Measurements from ENCODE around the gene ARHGDIA.

ARHGDIA gene

GRCh38 chr17:81833160-81833920 is 37.8 kb downstream of the ARHGDIA start, which contains the start of gene MCRIP1:
Gene MCRIP1 (minus strand): TSS chr17:81833291. CDS start chr17:81824506, 8,785 bp downstream.
- TF ChIP-seq FOXP2 (optimal IDR thresholded peaks at IDR 0.05; ENCODE audit: borderline replicate concordance, extremely low read depth, extremely low read length, insufficient read depth) (peak; percentile 93), REST (IDR thresholded peaks at IDR 0.05; ENCODE audit: insufficient read depth in 1 of 2, low read depth in 2 of 2, low read length in 2 of 2) (no peak), TAF1 (IDR thresholded peaks at IDR 0.05; ENCODE audit: borderline replicate concordance, insufficient read depth, low read length) (peak; percentile 71; the same call in 1 of the 2 replicates), SIN3A (IDR thresholded peaks at IDR 0.05; ENCODE audit: borderline replicate concordance, insufficient read depth, low read length) (peak; percentile 66; the same call in 1 of the 2 replicates), POLR2AphosphoS5 (IDR thresholded peaks at IDR 0.05; ENCODE audit: low read depth, low read length) (peak; percentile 62; the same call in 1 of the 2 replicates)

- TF ChIP-seq SIN3A (IDR thresholded peaks at IDR 0.05; ENCODE audit: borderline replicate concordance, insufficient read depth, low read length) (no peak), POLR2AphosphoS5 (IDR thresholded peaks at IDR 0.05; ENCODE audit: low read depth, low read length) (no peak), REST (IDR thresholded peaks at IDR 0.05; ENCODE audit: insufficient read depth in 1 of 2, low read depth in 2 of 2, low read length in 2 of 2) (no peak), FOXP2 (optimal IDR thresholded peaks at IDR 0.05; ENCODE audit: borderline replicate concordance, extremely low read depth, extremely low read length, insufficient read depth) (no peak), TAF1 (IDR thresholded peaks at IDR 0.05; ENCODE audit: borderline replicate concordance, insufficient read depth, low read length) (no peak)
These were observed 38.5 kb downstream of the ARHGDIA start for GRCh38 chr17:81832608-81833159.

GRCh38 chr17:81831957-81832607 is 39.1 kb downstream of the ARHGDIA start:
- no peak for TF ChIP-seq SIN3A (IDR thresholded peaks at IDR 0.05; ENCODE audit: borderline replicate concordance, insufficient read depth, low read length)
- TF ChIP-seq POLR2AphosphoS5 (IDR thresholded peaks at IDR 0.05; ENCODE audit: low read depth, low read length) = no peak
- TF ChIP-seq REST (IDR thresholded peaks at IDR 0.05; ENCODE audit: insufficient read depth in 1 of 2, low read depth in 2 of 2, low read length in 2 of 2) = no peak
- no peak for TF ChIP-seq TAF1 (IDR thresholded peaks at IDR 0.05; ENCODE audit: borderline replicate concordance, insufficient read depth, low read length)
- no peak for TF ChIP-seq FOXP2 (optimal IDR thresholded peaks at IDR 0.05; ENCODE audit: borderline replicate concordance, extremely low read depth, extremely low read length, insufficient read depth)

- no peak for TF ChIP-seq REST (IDR thresholded peaks at IDR 0.05; ENCODE audit: insufficient read depth in 1 of 2, low read depth in 2 of 2, low read length in 2 of 2)
- TF ChIP-seq POLR2AphosphoS5 (IDR thresholded peaks at IDR 0.05; ENCODE audit: low read depth, low read length) = no peak
- TF ChIP-seq TAF1 (IDR thresholded peaks at IDR 0.05; ENCODE audit: borderline replicate concordance, insufficient read depth, low read length) = no peak
- TF ChIP-seq SIN3A (IDR thresholded peaks at IDR 0.05; ENCODE audit: borderline replicate concordance, insufficient read depth, low read length) = no peak
These were observed 39.6 kb downstream of the ARHGDIA start for GRCh38 chr17:81831563-81831956.

Measured in PFSK-1 (cell line).